ENCODE data around the gene KCTD16. TPM values are rescaled to one million over a fixed set of nuclear protein-coding genes. Genes with fewer than 3 reads are reported as not detected.

Gene KCTD16
- total RNA-seq: not detected in 2 replicates

DNA sequence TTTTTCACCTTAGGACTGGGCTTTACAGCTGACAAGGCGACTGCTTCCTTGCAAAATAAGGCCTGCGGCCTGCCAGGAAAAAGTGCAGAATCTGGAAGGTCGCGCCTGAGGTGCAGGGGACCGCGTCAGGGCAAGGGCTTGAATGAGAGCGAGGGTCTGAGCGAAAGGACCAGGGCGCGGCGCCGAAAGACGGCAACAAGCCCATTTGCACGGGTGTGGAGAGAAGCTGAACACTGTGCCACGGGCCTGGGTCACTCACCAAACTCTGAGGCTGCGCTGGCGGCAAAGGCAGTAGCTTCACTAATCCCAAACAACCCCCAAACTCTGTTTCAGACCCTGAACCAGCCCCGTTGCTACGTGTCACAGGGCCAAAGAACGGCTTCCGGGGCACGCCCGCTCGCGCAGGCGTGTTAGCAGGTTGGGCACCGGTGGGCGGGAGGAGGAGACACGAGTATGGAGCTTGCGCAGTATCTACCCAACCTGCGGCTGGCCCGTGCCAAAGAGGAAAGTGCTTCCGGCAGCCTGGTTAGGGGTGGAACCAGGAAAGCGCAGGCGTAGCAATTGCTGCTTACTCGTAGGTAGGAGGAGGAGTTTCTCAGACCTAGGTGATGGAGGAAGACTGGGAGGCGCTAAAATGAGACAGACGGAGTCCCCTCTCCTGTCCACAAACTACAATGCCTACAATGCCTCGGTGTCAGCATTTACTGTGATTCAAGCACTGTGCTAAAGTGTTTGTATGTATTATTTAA, at the start of gene KCTD16, which contains the start of gene YIPF5:
Gene KCTD16 (plus strand): TSS at position 598 of the 749 bp plus-strand sequence.
Gene YIPF5 (minus strand): TSS at position 384 of the 749 bp plus-strand sequence. CDS start 704 bp downstream, outside the sequence.
- peaks cover 13% of the 10 kb centered on the region for H3K27me3 Mint-ChIP-seq (ENCODE audit: insufficient read depth)
- H3K9me3 Mint-ChIP-seq: no peaks in the 10 kb centered on the region
- H3K36me3 Mint-ChIP-seq (ENCODE audit: low read depth): peaks cover 17% of the 10 kb centered on the region
- peak within 1 kb of the TSS; percentile 96 for H3K4me3 Mint-ChIP-seq
- peak within 1 kb of the TSS; percentile 80 for H3K27ac Mint-ChIP-seq
- peak; percentile 98 for DNase-seq (ENCODE audit: low spot score)
- intact Hi-C loops (cut with micrococcal nuclease): loop anchor here (1.0 to 5.0 kb wide), 6 partner anchors 22 to 1813 kb away; partner anchors contain the start of genes ARHGAP26 and NR3C1
- peaks cover 45% of the 10 kb centered on the region for H3K4me1 Mint-ChIP-seq (ENCODE audit: low read depth)

DNA sequence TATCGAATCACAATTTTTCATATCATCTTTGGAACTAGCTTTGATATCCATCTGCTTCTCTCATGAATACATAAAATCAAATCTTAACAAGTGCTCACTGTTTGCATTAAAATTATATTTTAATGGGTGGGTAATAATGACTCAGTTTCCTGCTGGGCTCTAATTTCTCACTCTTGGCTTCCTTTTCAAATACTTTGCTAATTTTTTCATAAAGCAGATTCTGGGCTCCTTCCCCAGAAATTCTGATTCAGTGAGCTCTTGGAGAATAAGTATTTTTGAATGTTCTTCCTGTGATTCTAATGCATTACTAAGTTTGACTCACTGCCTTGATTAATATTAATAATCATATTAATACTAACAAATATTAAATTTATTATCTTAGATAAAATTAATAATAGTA, 49.1 kb upstream of the KCTD16 start:
- intact Hi-C loops (cut with micrococcal nuclease): no loop called here
- DNase-seq (ENCODE audit: low spot score): no peak
- Mint-ChIP-seq H3K27me3 (ENCODE audit: insufficient read depth) (peaks cover 2% of the 10 kb centered on the region), H3K36me3 (ENCODE audit: low read depth) (no peaks in the 10 kb centered on the region), H3K4me3 (no peak overlapping the region), H3K9me3 (no peaks in the 10 kb centered on the region), H3K27ac (no peak overlapping the region), H3K4me1 (ENCODE audit: low read depth) (no peaks in the 10 kb centered on the region)

DNA sequence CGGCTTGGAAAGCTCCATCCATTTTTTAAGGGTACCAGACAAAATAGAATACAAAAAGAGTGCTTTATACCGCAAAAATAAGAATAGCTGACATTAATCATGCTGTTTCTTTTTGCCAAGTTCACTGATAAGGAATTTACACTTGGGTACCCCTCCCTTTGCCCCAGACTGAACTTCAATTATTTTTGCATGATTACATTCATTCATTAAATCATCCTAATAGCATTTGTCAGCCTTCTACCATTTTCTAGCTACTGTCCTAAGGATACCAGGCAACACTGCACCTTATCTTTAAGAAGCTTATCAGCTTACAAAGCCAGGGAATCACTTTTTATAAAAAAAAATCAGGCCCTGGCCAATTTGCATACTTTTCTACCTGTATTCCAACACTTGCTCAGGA, 48.6 kb upstream of the KCTD16 start:
- Mint-ChIP-seq H3K4me3 (no peak overlapping the region), H3K9me3 (no peaks in the 10 kb centered on the region), H3K27me3 (ENCODE audit: insufficient read depth) (peaks cover 2% of the 10 kb centered on the region), H3K27ac (no peak overlapping the region), H3K4me1 (ENCODE audit: low read depth) (no peaks in the 10 kb centered on the region), H3K36me3 (ENCODE audit: low read depth) (no peaks in the 10 kb centered on the region)
- DNase-seq (ENCODE audit: low spot score): no peak
- intact Hi-C loops (cut with micrococcal nuclease): no loop called here

DNA sequence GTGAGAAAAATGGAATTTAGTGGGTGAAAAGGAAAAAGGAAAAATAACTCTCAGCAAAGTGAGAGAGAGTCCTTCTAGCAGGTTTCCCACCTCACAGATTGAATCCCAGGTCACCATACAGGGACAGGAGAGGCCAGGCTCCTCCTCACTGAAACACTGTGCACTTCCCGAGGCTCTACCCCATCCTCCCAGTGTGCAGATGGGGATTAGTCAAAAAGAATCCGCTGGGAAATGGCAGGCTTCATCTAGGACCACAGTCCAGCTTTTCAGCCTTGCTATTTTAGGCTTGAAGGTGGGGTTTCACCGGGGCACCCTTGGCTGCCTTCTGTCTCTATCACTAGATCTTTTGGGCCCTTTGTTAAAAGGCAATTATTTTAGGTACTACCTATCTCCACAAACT, 48.0 kb upstream of the KCTD16 start:
- H3K36me3 Mint-ChIP-seq (ENCODE audit: low read depth): no peaks in the 10 kb centered on the region
- H3K4me1 Mint-ChIP-seq (ENCODE audit: low read depth): no peaks in the 10 kb centered on the region
- no peak overlapping the region for H3K27ac Mint-ChIP-seq
- intact Hi-C loops (cut with micrococcal nuclease): no loop called here
- no peak for DNase-seq (ENCODE audit: low spot score)
- no peak overlapping the region for H3K4me3 Mint-ChIP-seq
- no peaks in the 10 kb centered on the region for H3K9me3 Mint-ChIP-seq
- H3K27me3 Mint-ChIP-seq (ENCODE audit: insufficient read depth): peaks cover 2% of the 10 kb centered on the region

DNA sequence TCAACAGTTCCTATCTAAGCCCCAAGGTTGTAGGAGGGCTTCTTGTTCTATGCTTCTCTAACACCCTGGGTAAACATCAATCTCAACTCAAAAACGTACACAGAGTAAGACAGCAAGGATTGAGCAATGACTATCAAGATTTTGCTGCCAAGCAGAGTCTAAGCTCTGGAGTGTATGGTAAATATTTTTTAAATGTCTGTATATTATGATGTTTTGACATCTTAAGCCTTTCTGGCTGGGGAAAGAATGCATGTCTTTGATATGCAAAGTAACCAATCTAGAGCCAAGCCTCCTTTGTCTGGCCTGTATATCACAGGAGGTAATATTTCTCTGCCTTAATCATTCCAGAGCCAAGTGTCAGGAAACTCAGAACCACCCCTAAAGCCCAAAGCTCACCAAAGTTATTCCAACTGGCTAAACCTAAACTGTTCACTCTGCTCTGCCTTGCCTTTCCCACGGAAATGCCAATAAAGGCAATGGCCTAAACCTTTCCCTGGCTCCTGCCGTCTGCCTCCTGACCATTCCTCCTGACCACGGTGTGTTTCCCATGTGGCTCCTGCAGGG, 45.4 kb upstream of the KCTD16 start:
- H3K36me3 Mint-ChIP-seq (ENCODE audit: low read depth): no peaks in the 10 kb centered on the region
- DNase-seq (ENCODE audit: low spot score): no peak
- no peak overlapping the region for H3K27ac Mint-ChIP-seq
- H3K27me3 Mint-ChIP-seq (ENCODE audit: insufficient read depth): peaks cover 5% of the 10 kb centered on the region
- no peaks in the 10 kb centered on the region for H3K9me3 Mint-ChIP-seq
- H3K4me1 Mint-ChIP-seq (ENCODE audit: low read depth): no peaks in the 10 kb centered on the region
- no peak overlapping the region for H3K4me3 Mint-ChIP-seq
- intact Hi-C loops (cut with micrococcal nuclease): no loop called here

DNA sequence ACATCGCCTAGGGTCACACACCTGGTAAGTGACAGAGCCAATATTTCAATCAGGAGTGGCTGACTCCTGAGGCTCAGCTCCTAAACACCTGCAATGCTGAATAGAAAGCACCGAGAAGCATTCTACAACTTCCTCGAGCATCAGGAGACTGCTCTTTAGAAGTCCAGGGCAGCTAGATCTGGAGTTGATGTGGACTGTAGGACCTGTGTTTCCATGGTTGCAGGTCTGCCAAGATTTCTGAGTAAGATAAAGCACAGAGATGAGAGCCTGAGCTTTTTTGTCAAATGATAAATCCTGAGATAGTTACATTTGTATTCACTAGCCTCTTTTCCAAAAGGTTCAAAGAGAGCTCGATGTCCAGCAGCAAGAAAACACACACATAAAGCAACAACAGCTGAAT, 44.0 kb upstream of the KCTD16 start:
- no peaks in the 10 kb centered on the region for H3K4me1 Mint-ChIP-seq (ENCODE audit: low read depth)

DNA sequence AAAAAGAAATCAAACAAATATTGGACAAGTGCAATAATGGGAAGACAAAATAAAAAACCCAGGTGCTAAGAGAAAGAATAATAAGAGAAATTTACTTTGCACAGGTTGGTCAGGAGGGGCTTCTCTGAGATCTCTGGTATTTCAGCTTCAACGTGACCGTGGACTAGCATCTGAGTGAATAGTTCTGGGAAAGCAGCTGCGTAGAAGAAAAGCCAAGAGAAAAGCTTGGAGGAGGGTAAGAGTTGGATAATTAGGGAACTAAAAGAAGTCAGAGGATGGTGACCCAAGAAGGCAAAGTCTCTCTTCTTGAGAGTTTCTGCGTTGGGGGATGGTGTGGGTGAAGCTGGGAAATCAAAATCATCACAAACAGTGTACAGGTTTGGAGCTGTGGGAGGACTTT, 41.8 kb upstream of the KCTD16 start:
- no peaks in the 10 kb centered on the region for H3K36me3 Mint-ChIP-seq (ENCODE audit: low read depth)
- H3K4me3 Mint-ChIP-seq: no peak overlapping the region
- no peak for DNase-seq (ENCODE audit: low spot score)
- H3K4me1 Mint-ChIP-seq (ENCODE audit: low read depth): no peaks in the 10 kb centered on the region
- H3K9me3 Mint-ChIP-seq: no peaks in the 10 kb centered on the region
- no peak overlapping the region for H3K27ac Mint-ChIP-seq
- peaks cover 11% of the 10 kb centered on the region for H3K27me3 Mint-ChIP-seq (ENCODE audit: insufficient read depth)
- intact Hi-C loops (cut with micrococcal nuclease): no loop called here

More for the DNA sequence above, 44.0 kb upstream of the KCTD16 start:
- Mint-ChIP-seq H3K36me3 (ENCODE audit: low read depth) (no peaks in the 10 kb centered on the region), H3K27me3 (ENCODE audit: insufficient read depth) (peaks cover 7% of the 10 kb centered on the region), H3K27ac (no peak overlapping the region), H3K9me3 (no peaks in the 10 kb centered on the region), H3K4me3 (no peak overlapping the region)
- DNase-seq (ENCODE audit: low spot score): no peak
- intact Hi-C loops (cut with micrococcal nuclease): no loop called here

DNA sequence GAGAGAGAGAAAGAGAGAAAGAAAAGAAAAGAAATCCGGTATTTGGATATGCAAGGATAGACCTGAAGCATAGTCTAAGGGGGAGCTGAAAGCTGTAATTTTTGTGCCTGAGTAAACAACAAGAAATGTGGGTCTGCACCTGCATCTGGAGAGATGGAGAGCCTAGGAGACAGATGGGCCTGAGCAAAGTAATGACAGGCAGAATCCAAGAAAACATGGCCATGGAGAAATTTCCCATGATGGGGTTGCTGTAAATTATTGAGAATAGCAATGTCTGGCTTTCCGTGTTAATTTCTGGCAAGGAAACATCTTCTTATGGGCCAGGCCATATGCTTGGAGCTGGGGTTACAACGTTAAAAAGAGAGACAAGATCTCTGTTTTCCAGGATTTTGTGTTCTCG, 40.4 kb upstream of the KCTD16 start:
- Mint-ChIP-seq H3K27me3 (ENCODE audit: insufficient read depth) (peaks cover 11% of the 10 kb centered on the region), H3K4me1 (ENCODE audit: low read depth) (no peaks in the 10 kb centered on the region), H3K9me3 (no peaks in the 10 kb centered on the region), H3K4me3 (no peak overlapping the region), H3K27ac (no peak overlapping the region), H3K36me3 (ENCODE audit: low read depth) (no peaks in the 10 kb centered on the region)
- no peak for DNase-seq (ENCODE audit: low spot score)
- intact Hi-C loops (cut with micrococcal nuclease): no loop called here

DNA sequence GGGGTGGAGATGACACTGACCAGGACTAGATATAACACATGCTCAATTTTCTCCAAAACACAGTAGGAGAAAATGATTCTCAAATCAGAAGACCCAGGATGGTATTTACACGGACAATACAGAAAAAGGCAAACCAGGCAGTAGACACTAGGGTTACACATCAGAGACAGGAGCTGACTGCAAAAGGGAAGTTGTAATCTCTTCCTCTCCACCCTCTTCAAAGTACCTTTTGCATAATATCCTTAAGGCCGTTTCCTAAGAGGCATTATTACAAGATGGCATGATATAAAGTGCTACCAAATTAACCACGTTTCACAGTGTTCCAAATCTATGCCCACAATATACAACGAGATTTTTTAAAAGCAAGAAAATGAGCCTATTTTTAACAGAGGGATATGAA, 39.4 kb upstream of the KCTD16 start:
- Mint-ChIP-seq H3K36me3 (ENCODE audit: low read depth) (no peaks in the 10 kb centered on the region), H3K4me3 (no peak overlapping the region), H3K9me3 (no peaks in the 10 kb centered on the region), H3K27me3 (ENCODE audit: insufficient read depth) (peaks cover 11% of the 10 kb centered on the region), H3K27ac (no peak overlapping the region), H3K4me1 (ENCODE audit: low read depth) (no peaks in the 10 kb centered on the region)
- intact Hi-C loops (cut with micrococcal nuclease): no loop called here
- no peak for DNase-seq (ENCODE audit: low spot score)

DNA sequence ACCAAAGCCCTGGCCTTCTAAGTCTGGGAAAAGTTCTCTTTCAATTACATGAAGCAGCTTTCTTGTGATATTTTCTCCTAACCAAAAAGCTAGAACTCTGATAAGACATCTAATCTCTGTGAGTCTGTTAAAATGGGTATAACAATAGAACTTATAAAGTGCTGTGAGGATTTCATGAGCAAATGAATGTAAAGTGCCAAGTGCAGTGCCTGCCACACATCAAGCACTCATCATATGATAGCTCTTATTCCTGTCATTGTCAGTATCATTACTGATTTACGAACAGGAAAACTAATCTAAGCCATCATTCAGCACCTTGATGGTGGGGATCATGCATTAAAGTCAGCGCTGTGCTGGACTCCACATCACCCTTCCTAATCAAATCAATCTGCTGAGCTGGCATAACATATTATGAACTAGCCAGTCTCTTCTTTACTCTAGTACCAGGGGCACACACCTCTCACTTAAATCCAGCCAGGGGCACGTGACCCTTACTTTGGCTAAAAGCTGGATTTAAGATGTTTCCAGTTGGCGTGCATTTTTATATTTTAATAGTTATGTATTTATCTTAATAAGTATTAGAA, 37.5 kb upstream of the KCTD16 start:
- no peak for DNase-seq (ENCODE audit: low spot score)
- peaks cover 18% of the 10 kb centered on the region for H3K27me3 Mint-ChIP-seq (ENCODE audit: insufficient read depth)
- intact Hi-C loops (cut with micrococcal nuclease): no loop called here
- no peak overlapping the region for H3K27ac Mint-ChIP-seq
- H3K4me1 Mint-ChIP-seq (ENCODE audit: low read depth): no peaks in the 10 kb centered on the region
- no peaks in the 10 kb centered on the region for H3K36me3 Mint-ChIP-seq (ENCODE audit: low read depth)
- no peak overlapping the region for H3K4me3 Mint-ChIP-seq
- H3K9me3 Mint-ChIP-seq: no peaks in the 10 kb centered on the region

DNA sequence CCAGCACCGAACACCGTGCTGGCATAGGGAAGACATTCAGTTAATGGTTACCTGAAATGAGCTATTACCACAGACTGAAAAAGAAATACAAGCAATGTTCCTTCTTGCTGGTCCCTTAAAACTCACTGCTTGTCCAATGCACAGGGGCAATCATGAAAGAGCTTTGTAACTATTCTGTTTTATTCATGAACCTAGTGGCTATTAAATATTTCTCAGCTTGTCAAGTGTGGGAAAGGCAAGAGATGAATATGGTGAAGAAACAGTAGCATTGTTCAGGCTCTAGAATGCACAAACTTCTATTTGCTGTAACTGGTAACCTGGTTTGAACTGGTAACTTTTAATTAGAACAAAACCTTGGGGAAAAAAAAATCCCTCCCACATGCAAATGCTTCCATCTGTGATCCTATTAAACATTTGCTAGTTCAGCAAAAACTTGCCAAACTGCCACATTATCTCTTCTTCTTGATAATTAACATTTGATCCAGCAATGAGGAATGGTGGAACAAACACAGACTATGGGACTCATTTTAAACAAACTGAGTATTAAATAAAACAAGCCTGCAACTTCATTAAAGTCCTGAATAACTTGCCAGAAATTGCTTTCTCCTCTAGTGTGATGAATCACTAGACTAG, 36.4 kb upstream of the KCTD16 start:
- Mint-ChIP-seq H3K27ac (no peak overlapping the region), H3K9me3 (no peaks in the 10 kb centered on the region), H3K36me3 (ENCODE audit: low read depth) (no peaks in the 10 kb centered on the region), H3K4me1 (ENCODE audit: low read depth) (no peaks in the 10 kb centered on the region), H3K4me3 (no peak overlapping the region), H3K27me3 (ENCODE audit: insufficient read depth) (peaks cover 18% of the 10 kb centered on the region)
- no peak for DNase-seq (ENCODE audit: low spot score)
- intact Hi-C loops (cut with micrococcal nuclease): no loop called here

DNA sequence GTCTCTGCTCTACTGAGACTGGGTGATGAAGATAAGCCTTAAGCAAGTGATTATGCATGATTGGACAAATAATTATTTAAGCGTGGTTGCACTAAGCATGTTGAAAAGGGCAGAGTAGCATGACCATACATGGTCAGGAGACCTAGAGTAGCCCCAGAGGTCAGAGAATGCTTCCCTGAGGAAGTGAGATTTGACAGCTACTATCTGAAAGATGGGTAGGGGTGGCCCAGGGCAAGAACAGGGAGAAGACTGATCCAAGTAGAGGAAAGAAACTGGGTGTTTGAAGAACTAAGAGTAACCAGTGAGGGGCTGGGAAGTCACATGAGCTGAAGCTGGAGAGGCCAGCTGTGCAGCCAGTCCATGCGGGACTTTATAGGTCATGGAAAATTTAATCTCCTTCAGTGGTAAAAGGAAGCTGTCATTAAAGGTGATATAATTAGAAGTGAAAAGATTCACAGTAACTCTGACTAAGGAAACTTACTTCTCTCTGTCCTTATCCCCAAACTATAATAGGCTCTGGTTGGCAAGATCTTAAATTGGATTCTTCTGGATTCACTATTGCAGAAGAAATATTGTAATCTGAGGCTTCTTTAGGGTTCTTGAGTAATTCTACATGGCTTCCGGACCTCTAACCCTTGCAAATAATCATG, 35.4 kb upstream of the KCTD16 start:
- no peak overlapping the region for H3K4me3 Mint-ChIP-seq
- intact Hi-C loops (cut with micrococcal nuclease): no loop called here
- H3K27ac Mint-ChIP-seq: no peak overlapping the region
- no peaks in the 10 kb centered on the region for H3K9me3 Mint-ChIP-seq
- H3K4me1 Mint-ChIP-seq (ENCODE audit: low read depth): no peaks in the 10 kb centered on the region
- H3K27me3 Mint-ChIP-seq (ENCODE audit: insufficient read depth): peaks cover 15% of the 10 kb centered on the region
- DNase-seq (ENCODE audit: low spot score): no peak
- H3K36me3 Mint-ChIP-seq (ENCODE audit: low read depth): no peaks in the 10 kb centered on the region
